Measurements from ENCODE around the gene KIF18B.

The KIF18B gene

GRCh38 chr17:44880062-44880461, 67.5 kb downstream of the KIF18B start:
- TF ChIP-seq TAF1 (IDR thresholded peaks at IDR 0.05; ENCODE audit: borderline replicate concordance, insufficient read depth, low read length) (no peak), FOXP2 (optimal IDR thresholded peaks at IDR 0.05; ENCODE audit: borderline replicate concordance, extremely low read depth, extremely low read length, insufficient read depth) (no peak)

- TF ChIP-seq POLR2AphosphoS5 (IDR thresholded peaks at IDR 0.05; ENCODE audit: low read depth, low read length) (no peak), TAF1 (IDR thresholded peaks at IDR 0.05; ENCODE audit: borderline replicate concordance, insufficient read depth, low read length) (no peak), SIN3A (IDR thresholded peaks at IDR 0.05; ENCODE audit: borderline replicate concordance, insufficient read depth, low read length) (no peak), REST (IDR thresholded peaks at IDR 0.05; ENCODE audit: insufficient read depth in 1 of 2, low read depth in 2 of 2, low read length in 2 of 2) (no peak), FOXP2 (optimal IDR thresholded peaks at IDR 0.05; ENCODE audit: borderline replicate concordance, extremely low read depth, extremely low read length, insufficient read depth) (no peak)
Observed at GRCh38 chr17:44879376-44879775, 68.2 kb downstream of the KIF18B start.

GRCh38 chr17:44878627-44879221, 68.8 kb downstream of the KIF18B start:
- TF ChIP-seq TAF1 (IDR thresholded peaks at IDR 0.05; ENCODE audit: borderline replicate concordance, insufficient read depth, low read length) = no peak
- TF ChIP-seq POLR2AphosphoS5 (IDR thresholded peaks at IDR 0.05; ENCODE audit: low read depth, low read length) = no peak
- TF ChIP-seq FOXP2 (optimal IDR thresholded peaks at IDR 0.05; ENCODE audit: borderline replicate concordance, extremely low read depth, extremely low read length, insufficient read depth) = no peak
- no peak for TF ChIP-seq SIN3A (IDR thresholded peaks at IDR 0.05; ENCODE audit: borderline replicate concordance, insufficient read depth, low read length)
- no peak for TF ChIP-seq REST (IDR thresholded peaks at IDR 0.05; ENCODE audit: insufficient read depth in 1 of 2, low read depth in 2 of 2, low read length in 2 of 2)

GRCh38 chr17:44877121-44877520, 70.5 kb downstream of the KIF18B start:
- TF ChIP-seq REST (IDR thresholded peaks at IDR 0.05; ENCODE audit: insufficient read depth in 1 of 2, low read depth in 2 of 2, low read length in 2 of 2) (no peak), FOXP2 (optimal IDR thresholded peaks at IDR 0.05; ENCODE audit: borderline replicate concordance, extremely low read depth, extremely low read length, insufficient read depth) (no peak), POLR2AphosphoS5 (IDR thresholded peaks at IDR 0.05; ENCODE audit: low read depth, low read length) (no peak), TAF1 (IDR thresholded peaks at IDR 0.05; ENCODE audit: borderline replicate concordance, insufficient read depth, low read length) (no peak), SIN3A (IDR thresholded peaks at IDR 0.05; ENCODE audit: borderline replicate concordance, insufficient read depth, low read length) (no peak)

- TF ChIP-seq POLR2AphosphoS5 (IDR thresholded peaks at IDR 0.05; ENCODE audit: low read depth, low read length) = no peak
- no peak for TF ChIP-seq FOXP2 (optimal IDR thresholded peaks at IDR 0.05; ENCODE audit: borderline replicate concordance, extremely low read depth, extremely low read length, insufficient read depth)
- no peak for TF ChIP-seq TAF1 (IDR thresholded peaks at IDR 0.05; ENCODE audit: borderline replicate concordance, insufficient read depth, low read length)
- no peak for TF ChIP-seq REST (IDR thresholded peaks at IDR 0.05; ENCODE audit: insufficient read depth in 1 of 2, low read depth in 2 of 2, low read length in 2 of 2)
- TF ChIP-seq SIN3A (IDR thresholded peaks at IDR 0.05; ENCODE audit: borderline replicate concordance, insufficient read depth, low read length) = no peak
Observed at GRCh38 chr17:44875761-44876160, 71.8 kb downstream of the KIF18B start.

All from PFSK-1 (cell line).